Stimulated activated naive B cell treated with anti-CD40 and anti-IgM and Interleukin-4, amounts not matched to agents 10 μg/mL and 1 μg/mL and 100 μg/mL, for 72 hours (primary cell): ENCODE data around the gene MAEA.
A peak's percentile ranks its signal among the peaks of the same experiment; 100 is the strongest.

Experiments used
- ATAC-seq, 2 donors: fragments of 150-1000 bp; cut with Tn5 transposase; replicated peaks; 2 replicates each; pipeline ENCODE4 v1.10.0; 2021; ENCODE audit warnings: moderate library complexity in 1 of 2
- DNase-seq: peaks from one replicate; pipeline ENCODE4 v3.0.0; 2021
- H3K27ac Mint-ChIP-seq: one replicate; pipeline ENCODE4 v1.8.0; 2022; ENCODE audit warnings: mild to moderate bottlenecking, mixed read lengths
- H3K27me3 Mint-ChIP-seq, 2 donors: one replicate each; pipeline ENCODE4 v1.8.0; 2022; ENCODE audit warnings: mixed read lengths in 2 of 2
- H3K36me3 Mint-ChIP-seq, 2 donors: one replicate each; pipeline ENCODE4 v1.8.0; 2022; ENCODE audit warnings: mixed read lengths in 2 of 2, mild to moderate bottlenecking in 1 of 2
- H3K4me1 Mint-ChIP-seq, 2 donors: one replicate each; pipeline ENCODE4 v1.8.0; 2022; ENCODE audit warnings: mixed read lengths in 2 of 2, mild to moderate bottlenecking in 1 of 2
- H3K4me3 Mint-ChIP-seq, 2 donors: one replicate each; pipeline ENCODE4 v1.8.0; 2022; ENCODE audit warnings: mild to moderate bottlenecking in 2 of 2, mixed read lengths in 2 of 2, moderate library complexity in 1 of 2
- H3K9me3 Mint-ChIP-seq, 2 donors: one replicate each; pipeline ENCODE4 v1.8.0; 2022; ENCODE audit warnings: mixed read lengths in 2 of 2, mild to moderate bottlenecking in 1 of 2

The MAEA gene

GRCh38 chr4:1374706-1375045 is 85.0 kb downstream of the MAEA start:
- ATAC-seq = no peak
- H3K36me3 Mint-ChIP-seq = peaks cover 20 to 45% of the 10 kb centered on the region in 2 donors
- H3K4me1 Mint-ChIP-seq = no peaks in the 10 kb centered on the region
- no peaks in the 10 kb centered on the region for H3K27me3 Mint-ChIP-seq
- no peak for DNase-seq
- no peak overlapping the region for H3K27ac Mint-ChIP-seq
- no peaks in the 10 kb centered on the region for H3K9me3 Mint-ChIP-seq
- no peak overlapping the region for H3K4me3 Mint-ChIP-seq

- ATAC-seq (no peak), DNase-seq (no peak)
- Mint-ChIP-seq H3K27ac (no peak overlapping the region), H3K4me3 (no peak overlapping the region), H3K27me3 (no peaks in the 10 kb centered on the region), H3K36me3 (peaks cover 20 to 40% of the 10 kb centered on the region in 2 donors), H3K4me1 (no peaks in the 10 kb centered on the region), H3K9me3 (no peaks in the 10 kb centered on the region)
Measured at GRCh38 chr4:1375051-1375721, 85.5 kb downstream of the MAEA start.

GRCh38 chr4:1375761-1376322 is 86.2 kb downstream of the MAEA start:
- Mint-ChIP-seq H3K27me3 (no peaks in the 10 kb centered on the region), H3K27ac (no peak overlapping the region), H3K4me1 (no peaks in the 10 kb centered on the region), H3K36me3 (peaks cover 20 to 38% of the 10 kb centered on the region in 2 donors), H3K9me3 (no peaks in the 10 kb centered on the region), H3K4me3 (no peak overlapping the region)
- ATAC-seq (no peak), DNase-seq (no peak)

GRCh38 chr4:1376391-1376840 is 86.7 kb downstream of the MAEA start:
- ATAC-seq (no peak), DNase-seq (no peak)
- Mint-ChIP-seq H3K4me3 (no peak overlapping the region), H3K27me3 (no peaks in the 10 kb centered on the region), H3K9me3 (no peaks in the 10 kb centered on the region), H3K36me3 (peaks cover 19 to 32% of the 10 kb centered on the region in 2 donors), H3K27ac (no peak overlapping the region), H3K4me1 (no peaks in the 10 kb centered on the region)

- H3K36me3 Mint-ChIP-seq = peaks cover 21 to 28% of the 10 kb centered on the region in 2 donors
- DNase-seq (no peak), ATAC-seq (no peak)
- no peaks in the 10 kb centered on the region for H3K9me3 Mint-ChIP-seq
- no peaks in the 10 kb centered on the region for H3K27me3 Mint-ChIP-seq
- H3K4me1 Mint-ChIP-seq = no peaks in the 10 kb centered on the region
- no peak overlapping the region for H3K27ac Mint-ChIP-seq
- H3K4me3 Mint-ChIP-seq = no peak overlapping the region
Measured at GRCh38 chr4:1376841-1377605, 87.3 kb downstream of the MAEA start.

GRCh38 chr4:1377606-1378261 is 88.0 kb downstream of the MAEA start:
- no peak overlapping the region for H3K27ac Mint-ChIP-seq
- H3K27me3 Mint-ChIP-seq = no peaks in the 10 kb centered on the region
- no peaks in the 10 kb centered on the region for H3K9me3 Mint-ChIP-seq
- no peak overlapping the region for H3K4me3 Mint-ChIP-seq
- peaks cover 14 to 21% of the 10 kb centered on the region in 2 donors for H3K36me3 Mint-ChIP-seq
- ATAC-seq = no peak
- DNase-seq = no peak
- no peaks in the 10 kb centered on the region for H3K4me1 Mint-ChIP-seq

- Mint-ChIP-seq H3K27ac (no peak overlapping the region), H3K27me3 (no peaks in the 10 kb centered on the region), H3K36me3 (peaks cover 11% of the 10 kb centered on the region in 2 donors), H3K4me3 (no peak overlapping the region), H3K4me1 (no peaks in the 10 kb centered on the region), H3K9me3 (no peaks in the 10 kb centered on the region)
- DNase-seq = no peak
- ATAC-seq = no peak
Measured at GRCh38 chr4:1378559-1379231, 89.0 kb downstream of the MAEA start.

GRCh38 chr4:1379351-1379781 is 89.7 kb downstream of the MAEA start:
- Mint-ChIP-seq H3K27me3 (no peaks in the 10 kb centered on the region), H3K36me3 (peaks cover 6 to 10% of the 10 kb centered on the region in 2 donors), H3K27ac (no peak overlapping the region), H3K9me3 (no peaks in the 10 kb centered on the region), H3K4me3 (no peak overlapping the region), H3K4me1 (no peaks in the 10 kb centered on the region)
- DNase-seq (no peak), ATAC-seq (no peak)

GRCh38 chr4:1379801-1380331 is 90.2 kb downstream of the MAEA start:
- Mint-ChIP-seq H3K4me1 (no peaks in the 10 kb centered on the region), H3K27me3 (no peaks in the 10 kb centered on the region), H3K36me3 (peaks cover 6 to 12% of the 10 kb centered on the region in 2 donors), H3K9me3 (no peaks in the 10 kb centered on the region), H3K27ac (no peak overlapping the region), H3K4me3 (no peak overlapping the region)
- DNase-seq (no peak), ATAC-seq (no peak)

GRCh38 chr4:1380368-1381151 is 90.9 kb downstream of the MAEA start:
- Mint-ChIP-seq H3K27ac (no peak overlapping the region), H3K4me1 (no peaks in the 10 kb centered on the region), H3K9me3 (no peaks in the 10 kb centered on the region), H3K4me3 (no peak overlapping the region), H3K27me3 (no peaks in the 10 kb centered on the region), H3K36me3 (peaks cover 6 to 7% of the 10 kb centered on the region in 2 donors)
- no peak for DNase-seq
- no peak for ATAC-seq

- no peaks in the 10 kb centered on the region for H3K27me3 Mint-ChIP-seq
- peaks cover 7 to 9% of the 10 kb centered on the region in 2 donors for H3K36me3 Mint-ChIP-seq
- no peaks in the 10 kb centered on the region for H3K4me1 Mint-ChIP-seq
- DNase-seq (no peak), ATAC-seq (no peak)
- H3K9me3 Mint-ChIP-seq = no peaks in the 10 kb centered on the region
- no peak overlapping the region for H3K4me3 Mint-ChIP-seq
- no peak overlapping the region for H3K27ac Mint-ChIP-seq
Measured at GRCh38 chr4:1381181-1381621, 91.5 kb downstream of the MAEA start.

- H3K27ac Mint-ChIP-seq = peak overlapping the region; percentile 9
- H3K9me3 Mint-ChIP-seq = no peaks in the 10 kb centered on the region
- DNase-seq (no peak), ATAC-seq (no peak)
- H3K4me3 Mint-ChIP-seq = no peak overlapping the region
- H3K36me3 Mint-ChIP-seq = peaks cover 14 to 15% of the 10 kb centered on the region in 2 donors
- H3K27me3 Mint-ChIP-seq = no peaks in the 10 kb centered on the region
- no peaks in the 10 kb centered on the region for H3K4me1 Mint-ChIP-seq
Measured at GRCh38 chr4:1381944-1382541, 92.4 kb downstream of the MAEA start.
